Activated CD8-positive, alpha-beta T cell treated with anti-CD3 and anti-CD28 coated beads for 36 hours (primary cell): Measurements from ENCODE around the gene SLC5A11. TPM values are rescaled to one million over a fixed set of nuclear protein-coding genes. Genes with fewer than 3 reads are reported as not detected.

ENCODE experiments used
- ATAC-seq: fragments of 200-7000 bp; cut with Tn5 transposase; one replicate; pipeline ENCODE4 v1.10.0; 2021; ENCODE audit warnings: mild to moderate bottlenecking, moderate library complexity
- CTCF ChIA-PET: fragments of 350-600 bp; sonication (Branson Sonifier 250); formaldehyde crosslinking; loops from one replicate; lab custom pipeline; 2021; ENCODE audit warnings: antibody characterized with exemption; lab: Charles Lee
- POLR2A ChIA-PET: fragments of 350-600 bp; sonication (Branson Sonifier 250); formaldehyde crosslinking; loops from one replicate; lab custom pipeline; 2021; ENCODE audit warnings: antibody characterized with exemption; lab: Charles Lee
- DNase-seq: peaks from one replicate; pipeline ENCODE4 v3.0.0-alpha.2; 2020
- H3K27ac Mint-ChIP-seq: one replicate; pipeline ENCODE4 v1.8.0; 2021; ENCODE audit warnings: mild to moderate bottlenecking, mixed read lengths
- H3K27me3 Mint-ChIP-seq: one replicate; pipeline ENCODE4 v1.8.0; 2021; ENCODE audit warnings: mixed read lengths
- H3K36me3 Mint-ChIP-seq: one replicate; pipeline ENCODE4 v1.8.0; 2021; ENCODE audit warnings: low read depth, mixed read lengths
- H3K4me1 Mint-ChIP-seq: one replicate; pipeline ENCODE4 v1.8.0; 2021; ENCODE audit warnings: low read depth, mixed read lengths
- H3K4me3 Mint-ChIP-seq: one replicate; pipeline ENCODE4 v1.8.0; 2021; ENCODE audit warnings: mild to moderate bottlenecking, moderate library complexity, mixed read lengths
- H3K9me3 Mint-ChIP-seq: one replicate; pipeline ENCODE4 v1.8.0; 2021; ENCODE audit warnings: mixed read lengths
- CTCF ChIP-seq: fragments of 200-600 bp; IDR thresholded peaks from one replicate; pipeline ENCODE4 v1.8.0; 2022; ENCODE audit warnings: antibody characterized with exemption, mild to moderate bottlenecking
- intact Hi-C: fragments of 100-400 bp; cut with micrococcal nuclease; formaldehyde crosslinking; loops from one replicate; pipeline ENCODE4 v1.10.0; 2022
- total RNA-seq, 2 experiments: library from RNA; stranded (reverse); gene quantifications; one replicate each; pipeline ENCODE4 v1.2.3, GENCODE V29; 2021

Gene SLC5A11
- total RNA-seq, 2 experiments from 2014 or later, result 0.18 to 0.78 TPM

- CTCF ChIA-PET, result no interaction called here
- no peaks in the 10 kb centered on the region for H3K9me3 Mint-ChIP-seq
- DNase-seq, result no peak
- H3K4me1 Mint-ChIP-seq, result peaks cover 2% of the 10 kb centered on the region
- ATAC-seq, result no peak
- H3K27ac Mint-ChIP-seq, result no peak overlapping the region
- no peak overlapping the region for H3K4me3 Mint-ChIP-seq
- intact Hi-C loops, result no loop called here
- no peak for TF ChIP-seq CTCF
- H3K27me3 Mint-ChIP-seq, result no peaks in the 10 kb centered on the region
- POLR2A ChIA-PET, result no interaction called here
- peaks cover 31% of the 10 kb centered on the region for H3K36me3 Mint-ChIP-seq
Observed at GRCh38 chr16:24943471-24943870, 97.7 kb downstream of the SLC5A11 start.

- CTCF ChIA-PET, result no interaction called here
- H3K4me1 Mint-ChIP-seq, result no peaks in the 10 kb centered on the region
Observed at GRCh38 chr16:24944206-24944605, 98.4 kb downstream of the SLC5A11 start.

GRCh38 chr16:24946155-24946554, 100.4 kb downstream of the SLC5A11 start:
- no peaks in the 10 kb centered on the region for H3K27me3 Mint-ChIP-seq
- no peaks in the 10 kb centered on the region for H3K9me3 Mint-ChIP-seq
- ATAC-seq (no peak), DNase-seq (no peak)
- no peak for TF ChIP-seq CTCF
- intact Hi-C loops, result no loop called here
- ChIA-PET POLR2A (interaction anchor here (2.0 kb wide), 1 partner anchor 17 kb away, joined by 5 read pairs; no protein-coding TSS in a partner anchor), CTCF (no interaction called here)
- H3K4me1 Mint-ChIP-seq, result no peaks in the 10 kb centered on the region
- H3K27ac Mint-ChIP-seq, result no peak overlapping the region
- H3K4me3 Mint-ChIP-seq, result no peak overlapping the region
- H3K36me3 Mint-ChIP-seq, result peaks cover 24% of the 10 kb centered on the region

More at GRCh38 chr16:24944206-24944605, 98.4 kb downstream of the SLC5A11 start:
- no peak for TF ChIP-seq CTCF
- H3K27me3 Mint-ChIP-seq, result no peaks in the 10 kb centered on the region
- no peak overlapping the region for H3K4me3 Mint-ChIP-seq
- H3K36me3 Mint-ChIP-seq, result peaks cover 28% of the 10 kb centered on the region
- POLR2A ChIA-PET, result interaction anchor here (2.0 kb wide), 1 partner anchor 15 kb away, joined by 5 read pairs; no protein-coding TSS in a partner anchor
- intact Hi-C loops, result no loop called here
- ATAC-seq (no peak), DNase-seq (no peak)
- no peaks in the 10 kb centered on the region for H3K9me3 Mint-ChIP-seq
- no peak overlapping the region for H3K27ac Mint-ChIP-seq

- POLR2A ChIA-PET, result no interaction called here
- TF ChIP-seq CTCF, result no peak
- no peaks in the 10 kb centered on the region for H3K9me3 Mint-ChIP-seq
- peaks cover 22% of the 10 kb centered on the region for H3K36me3 Mint-ChIP-seq
- H3K27me3 Mint-ChIP-seq, result no peaks in the 10 kb centered on the region
- H3K27ac Mint-ChIP-seq, result no peak overlapping the region
- intact Hi-C loops, result no loop called here
- CTCF ChIA-PET, result interaction anchor here (0.9 kb wide), 1 partner anchor 20 kb away, joined by 3 read pairs; no protein-coding TSS in a partner anchor
- no peaks in the 10 kb centered on the region for H3K4me1 Mint-ChIP-seq
- DNase-seq (no peak), ATAC-seq (no peak)
- H3K4me3 Mint-ChIP-seq, result no peak overlapping the region
Observed at GRCh38 chr16:24950275-24950674, 104.5 kb downstream of the SLC5A11 start.

GRCh38 chr16:24953306-24953705, 107.5 kb downstream of the SLC5A11 start:
- H3K27ac Mint-ChIP-seq, result no peak overlapping the region
- DNase-seq (no peak), ATAC-seq (no peak)
- H3K4me3 Mint-ChIP-seq, result no peak overlapping the region
- intact Hi-C loops, result no loop called here
- H3K36me3 Mint-ChIP-seq, result peaks cover 30% of the 10 kb centered on the region
- CTCF ChIA-PET, result no interaction called here
- no peaks in the 10 kb centered on the region for H3K4me1 Mint-ChIP-seq
- no peak for TF ChIP-seq CTCF
- no peaks in the 10 kb centered on the region for H3K27me3 Mint-ChIP-seq
- POLR2A ChIA-PET, result interaction anchor here (2.0 kb wide), 1 partner anchor 11 kb away, joined by 4 read pairs; no protein-coding TSS in a partner anchor
- no peaks in the 10 kb centered on the region for H3K9me3 Mint-ChIP-seq
